ENCODE results near the gene TMEM266.

TMEM266 gene

DNA sequence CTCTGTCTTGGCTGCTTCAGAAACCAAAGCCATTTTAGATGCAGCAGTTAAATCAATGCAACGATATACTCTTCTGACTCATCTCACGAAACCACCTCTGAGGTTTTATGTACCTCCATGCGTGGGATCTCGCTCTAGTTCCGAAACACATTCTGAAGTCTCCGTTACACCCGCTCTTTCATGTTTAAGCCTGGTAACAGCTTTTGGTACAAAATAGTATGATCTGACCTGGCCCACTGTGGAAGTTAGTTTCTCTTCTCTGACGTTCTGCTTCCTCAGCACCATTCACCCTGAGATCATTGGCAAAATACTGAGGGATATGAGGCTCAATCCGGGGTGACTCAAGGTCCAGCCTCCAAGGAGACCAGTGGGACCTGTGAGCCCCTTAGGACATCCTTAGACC, 121.9 kb downstream of the TMEM266 start:
- peak in 1 of 4 experiments; percentile 31 for DNase-seq (ENCODE audit: low read depth in 4 of 4, low spot score in 1 of 4)

DNA sequence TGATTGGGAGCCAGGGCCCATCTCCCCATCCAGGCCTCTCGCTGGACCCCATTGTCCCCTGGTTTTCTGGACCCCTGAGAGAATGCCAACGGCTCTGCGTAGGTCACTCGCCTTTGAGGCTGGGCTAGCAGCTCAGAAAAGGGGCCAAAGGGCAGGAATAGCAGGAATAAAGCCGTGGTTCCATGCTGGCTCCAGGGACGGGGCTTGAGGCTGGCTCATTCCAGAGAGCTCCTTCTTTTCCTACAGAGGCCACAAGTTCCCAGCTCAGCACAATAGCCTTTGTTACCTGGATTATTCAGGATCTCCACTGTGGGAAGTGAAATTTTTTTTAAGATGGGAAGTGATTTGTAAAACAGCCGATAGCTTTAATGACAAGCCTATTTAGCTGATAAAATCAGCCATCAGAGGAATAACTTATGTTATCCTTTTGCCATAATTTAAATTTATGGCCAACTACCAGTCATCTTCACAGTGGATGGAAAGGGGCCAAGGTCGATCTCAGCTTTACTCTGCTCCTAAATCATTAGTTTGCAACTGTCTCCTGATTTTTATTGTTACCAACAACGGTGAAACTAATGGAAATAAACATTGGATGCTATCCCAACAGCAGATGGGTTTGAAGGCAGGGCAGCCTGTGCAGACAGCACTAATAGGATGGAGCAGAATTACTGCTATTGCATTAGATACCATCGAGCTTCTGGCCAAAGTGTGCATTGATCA, 124.3 kb downstream of the TMEM266 start:
- no peak for DNase-seq (ENCODE audit: low read depth in 4 of 4, low spot score in 1 of 4)

DNA sequence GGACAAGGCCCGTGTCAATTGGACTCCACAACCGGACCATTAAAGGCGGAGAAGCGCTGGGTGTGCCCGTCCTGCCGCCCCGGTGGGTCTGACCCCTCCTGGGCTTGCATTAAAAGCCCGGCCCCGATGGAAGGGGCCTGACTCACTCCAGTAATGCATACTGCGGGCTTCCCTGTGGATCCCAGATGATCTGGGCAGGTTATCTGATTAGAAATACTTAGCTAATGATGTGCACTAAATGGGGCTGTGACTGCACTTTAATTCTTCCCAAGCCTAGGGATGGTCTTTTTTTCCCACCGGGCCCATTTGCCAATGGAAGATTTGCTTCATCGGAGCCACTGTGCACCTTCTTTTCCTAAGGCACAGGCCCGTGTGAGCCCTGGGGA, 124.9 kb downstream of the TMEM266 start:
- no peak for DNase-seq (ENCODE audit: low read depth in 4 of 4, low spot score in 1 of 4)

DNA sequence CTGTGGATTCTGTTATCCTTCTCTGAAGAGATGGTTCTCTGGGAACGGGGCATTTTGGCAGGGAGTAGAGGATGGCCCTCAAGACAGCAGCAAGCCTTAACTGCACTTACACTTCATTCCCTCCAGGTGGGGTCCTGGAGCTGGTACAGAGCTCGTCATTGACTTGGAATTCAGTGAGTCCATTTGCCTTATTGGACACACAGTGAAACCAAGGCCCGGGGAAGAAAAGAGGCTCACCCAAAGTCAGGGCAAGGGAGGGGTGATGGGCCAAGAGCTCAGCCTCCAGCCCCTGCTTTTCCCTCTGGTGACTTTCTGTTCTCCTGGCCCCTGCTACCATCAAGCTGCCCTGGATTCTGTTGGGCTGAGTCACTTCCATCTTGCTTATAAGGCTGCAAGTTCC, 125.9 kb downstream of the TMEM266 start:
- DNase-seq (ENCODE audit: low read depth in 4 of 4, low spot score in 1 of 4) = no peak

DNA sequence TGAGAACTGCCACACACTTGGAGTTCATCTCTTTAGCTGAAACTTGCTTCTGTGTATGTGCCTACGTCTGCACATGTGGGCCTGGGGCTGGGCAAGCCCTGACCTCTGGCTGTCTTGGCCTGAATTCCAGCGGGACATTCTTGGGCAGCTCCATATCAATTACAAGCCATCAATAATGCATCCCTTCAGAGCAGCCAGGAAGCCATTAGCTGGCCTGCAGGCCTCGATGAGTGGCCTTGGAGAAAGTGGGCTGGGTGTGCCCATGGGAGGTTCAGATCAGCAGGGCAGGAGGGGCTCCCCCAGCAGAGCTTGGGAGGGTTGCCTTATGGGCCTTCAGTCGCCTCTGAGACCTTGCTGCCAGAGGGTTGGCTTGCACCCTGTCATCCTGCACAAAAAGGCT, 127.4 kb downstream of the TMEM266 start:
- DNase-seq (ENCODE audit: low read depth in 4 of 4, low spot score in 1 of 4) = no peak

DNA sequence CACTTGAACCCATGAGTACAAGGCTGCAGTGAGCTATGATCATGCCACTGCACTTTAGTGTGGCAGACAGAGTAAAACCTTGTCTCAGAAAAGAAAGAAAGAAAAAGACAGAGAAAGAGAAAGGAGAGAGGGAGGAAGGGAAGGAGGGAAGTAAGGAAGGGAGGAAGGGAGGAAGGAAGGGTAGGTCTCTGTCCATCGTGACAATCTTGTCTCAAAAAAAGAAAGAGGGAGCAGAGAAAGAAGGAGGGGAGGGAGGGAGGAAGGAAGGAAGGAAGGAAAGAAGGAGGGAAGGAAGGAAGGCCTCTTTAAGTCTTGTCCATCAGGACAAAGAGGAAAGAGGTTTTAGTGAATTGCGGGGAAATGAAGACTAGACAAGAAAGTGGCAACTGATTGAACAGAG, 129.3 kb downstream of the TMEM266 start:
- no peak for DNase-seq (ENCODE audit: low read depth in 4 of 4, low spot score in 1 of 4)

DNA sequence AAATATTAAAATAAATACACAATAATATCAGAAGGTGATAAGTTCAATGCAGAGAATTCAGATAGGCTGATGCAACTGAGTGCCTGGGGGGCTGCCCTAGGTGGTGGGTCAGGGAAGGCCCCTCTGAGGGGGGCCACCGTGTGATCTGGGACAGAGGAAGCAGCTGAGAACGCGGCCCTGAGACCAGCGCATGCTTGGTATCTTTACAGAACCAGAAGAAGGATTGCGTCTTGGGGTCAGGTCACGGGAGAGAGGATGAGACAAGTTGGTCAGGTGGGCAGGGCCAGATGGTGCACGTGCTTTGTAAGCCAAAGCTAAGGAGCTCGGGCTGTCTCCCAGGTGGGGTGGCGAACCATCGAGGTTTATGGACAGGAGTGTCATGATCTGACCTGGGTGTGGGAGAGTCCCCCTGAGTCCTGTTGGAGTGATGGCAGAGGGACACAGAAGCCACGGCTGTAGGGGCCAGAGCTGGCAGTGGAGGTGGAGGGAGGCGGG, 130.3 kb downstream of the TMEM266 start:
- DNase-seq (ENCODE audit: low read depth in 4 of 4, low spot score in 1 of 4) = no peak

DNA sequence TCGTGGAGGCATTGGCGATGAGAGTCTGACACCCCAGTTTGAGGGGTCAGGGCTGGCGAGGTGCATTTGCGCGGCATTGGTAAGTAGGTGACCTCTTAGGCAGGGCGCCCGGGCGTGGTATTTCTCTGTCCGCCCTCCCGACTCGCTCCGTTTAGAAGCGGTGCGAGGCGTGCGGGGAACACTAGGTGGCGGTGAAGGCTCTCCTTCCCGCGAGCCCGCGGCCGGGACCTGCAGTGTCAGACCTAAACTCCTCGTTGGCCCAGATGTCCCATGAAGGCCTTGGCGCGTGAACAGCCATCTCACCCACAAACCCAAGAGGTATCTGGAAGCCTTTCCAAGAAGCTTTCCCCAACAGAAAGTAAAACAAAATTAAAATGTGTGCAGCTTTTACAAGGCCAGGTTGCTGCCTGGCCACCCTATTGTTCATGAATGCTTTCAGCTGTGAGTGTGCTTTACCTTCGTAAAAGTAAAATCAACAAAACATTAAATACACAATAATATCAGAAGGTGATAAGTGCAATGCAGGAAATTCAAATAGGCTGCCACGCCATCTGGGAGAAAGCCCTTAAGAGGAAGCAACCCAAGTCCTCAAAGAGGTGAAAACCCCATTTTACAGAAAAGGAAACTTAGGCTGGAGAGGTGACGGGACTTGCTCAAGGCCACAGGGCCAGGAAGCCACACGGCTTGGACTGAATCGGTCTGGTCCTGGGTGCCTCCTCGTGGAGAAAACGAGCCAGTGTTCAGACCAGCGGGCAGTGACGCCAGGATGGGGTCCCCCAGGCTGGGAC, 131.2 kb downstream of the TMEM266 start:
- DNase-seq (ENCODE audit: low read depth in 4 of 4, low spot score in 1 of 4) = peak; percentile 47 to 61 (median 60)

DNA sequence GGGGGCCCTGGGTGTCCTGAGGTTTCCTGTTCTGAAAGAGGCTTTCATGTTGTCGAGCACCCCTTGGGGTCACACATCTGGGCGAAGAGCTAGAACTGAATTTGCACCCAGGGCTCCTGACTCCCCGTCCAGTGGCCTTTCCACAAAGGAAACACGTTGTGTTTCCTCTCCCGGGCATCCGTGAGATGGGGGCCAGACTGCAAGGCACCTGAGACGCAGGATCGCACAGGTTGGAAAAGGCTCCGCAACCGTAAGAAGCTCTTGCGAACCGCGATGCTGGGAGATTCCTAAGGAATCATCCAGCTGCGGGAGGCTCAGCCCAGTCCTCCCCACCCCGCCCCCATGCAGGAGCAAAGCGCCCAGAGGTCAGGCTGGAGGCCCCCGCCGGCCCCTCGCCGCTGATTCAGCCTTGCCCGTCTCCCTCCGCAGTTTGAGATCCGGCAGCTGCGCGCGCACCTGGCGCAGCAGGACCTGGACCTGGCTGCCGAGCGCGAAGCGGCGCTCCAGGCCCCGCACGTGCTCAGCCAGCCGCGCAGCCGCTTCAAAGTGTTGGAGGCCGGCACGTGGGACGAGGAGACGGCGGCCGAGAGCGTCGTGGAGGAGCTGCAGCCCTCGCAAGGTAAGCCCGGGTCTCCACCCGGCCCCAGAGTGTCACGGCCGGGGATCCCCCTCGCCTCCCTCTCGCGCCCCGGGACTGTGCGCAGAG, 131.9 kb downstream of the TMEM266 start:
- DNase-seq (ENCODE audit: low read depth in 4 of 4, low spot score in 1 of 4) = no peak

DNA sequence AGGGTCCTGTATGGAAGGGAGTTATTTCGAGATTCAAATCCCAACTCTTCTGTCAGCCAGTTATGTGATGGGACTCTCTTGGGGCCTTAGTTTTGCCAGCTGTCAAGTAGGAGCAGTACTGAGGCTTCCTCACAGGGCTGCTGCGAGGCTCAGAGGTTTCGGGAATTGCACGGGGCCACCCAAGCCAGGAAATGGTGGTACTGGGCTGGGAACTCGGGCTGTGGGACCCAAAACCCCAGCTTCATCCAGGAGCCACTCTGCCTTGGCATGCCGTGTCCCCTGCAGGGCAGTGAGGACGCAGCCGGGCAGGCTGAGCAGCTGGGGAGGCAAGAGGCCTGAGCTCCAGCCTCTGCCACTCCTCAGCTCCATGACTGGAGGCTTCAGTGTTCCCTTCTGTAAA, 132.9 kb downstream of the TMEM266 start:
- no peak for DNase-seq (ENCODE audit: low read depth in 4 of 4, low spot score in 1 of 4)

DNA sequence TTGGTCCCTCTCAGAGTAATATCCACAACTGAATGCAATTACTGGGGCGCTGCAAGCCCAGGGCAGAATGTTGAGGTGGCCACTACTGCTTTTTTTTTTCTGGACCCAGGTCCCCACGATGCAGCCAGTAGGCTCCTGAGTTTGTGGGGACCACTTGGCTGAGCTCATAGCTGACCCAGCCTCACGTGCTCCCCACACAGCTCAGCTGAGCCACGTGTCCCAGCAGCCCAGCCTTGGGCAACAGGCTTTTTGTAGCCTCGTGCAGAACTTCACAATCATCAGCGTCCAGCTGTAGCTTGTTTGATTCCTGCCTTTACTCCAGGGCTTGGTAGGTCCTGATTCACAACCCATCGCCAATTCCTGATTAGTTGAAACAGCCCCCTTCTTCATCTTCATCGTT, 134.1 kb downstream of the TMEM266 start:
- no peak for DNase-seq (ENCODE audit: low read depth in 4 of 4, low spot score in 1 of 4)

DNA sequence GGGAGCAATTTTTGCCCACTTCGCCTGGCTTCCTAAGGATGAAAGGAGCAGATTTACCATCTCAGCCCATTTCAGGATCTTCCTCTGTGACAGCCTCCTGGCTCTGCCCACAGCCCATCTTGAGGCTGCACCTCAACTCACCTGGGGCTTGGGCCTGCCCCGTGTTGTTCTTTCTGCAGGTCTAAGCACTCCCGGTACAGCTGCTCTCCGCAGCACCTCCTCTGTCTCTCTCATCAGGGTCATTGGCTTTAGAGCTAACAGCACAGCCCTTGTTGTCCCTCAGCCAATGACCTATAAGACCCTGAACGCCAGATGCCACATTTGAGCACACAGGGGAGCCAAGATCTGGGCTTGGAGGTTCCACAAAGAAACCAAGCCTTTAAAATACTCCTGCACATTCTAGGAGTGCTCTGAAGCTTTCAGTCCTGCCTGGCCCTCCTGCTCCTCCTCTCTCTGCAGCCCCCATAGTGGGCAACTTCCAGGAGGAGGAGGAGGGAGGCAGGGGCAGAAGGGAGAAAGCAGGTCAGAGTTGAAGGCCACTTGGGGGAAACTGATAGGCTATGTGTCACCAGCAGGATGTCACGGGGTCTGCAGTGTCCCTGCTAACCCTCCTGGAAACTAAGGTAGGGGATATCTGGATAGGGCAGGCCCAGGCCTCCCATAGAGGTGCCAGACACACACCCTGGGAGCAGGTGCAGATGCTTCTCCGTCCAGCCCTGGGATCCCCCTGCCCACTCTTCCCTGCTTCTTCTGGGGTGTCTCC, 135.9 kb downstream of the TMEM266 start:
- no peak for DNase-seq (ENCODE audit: low read depth in 4 of 4, low spot score in 1 of 4)

DNA sequence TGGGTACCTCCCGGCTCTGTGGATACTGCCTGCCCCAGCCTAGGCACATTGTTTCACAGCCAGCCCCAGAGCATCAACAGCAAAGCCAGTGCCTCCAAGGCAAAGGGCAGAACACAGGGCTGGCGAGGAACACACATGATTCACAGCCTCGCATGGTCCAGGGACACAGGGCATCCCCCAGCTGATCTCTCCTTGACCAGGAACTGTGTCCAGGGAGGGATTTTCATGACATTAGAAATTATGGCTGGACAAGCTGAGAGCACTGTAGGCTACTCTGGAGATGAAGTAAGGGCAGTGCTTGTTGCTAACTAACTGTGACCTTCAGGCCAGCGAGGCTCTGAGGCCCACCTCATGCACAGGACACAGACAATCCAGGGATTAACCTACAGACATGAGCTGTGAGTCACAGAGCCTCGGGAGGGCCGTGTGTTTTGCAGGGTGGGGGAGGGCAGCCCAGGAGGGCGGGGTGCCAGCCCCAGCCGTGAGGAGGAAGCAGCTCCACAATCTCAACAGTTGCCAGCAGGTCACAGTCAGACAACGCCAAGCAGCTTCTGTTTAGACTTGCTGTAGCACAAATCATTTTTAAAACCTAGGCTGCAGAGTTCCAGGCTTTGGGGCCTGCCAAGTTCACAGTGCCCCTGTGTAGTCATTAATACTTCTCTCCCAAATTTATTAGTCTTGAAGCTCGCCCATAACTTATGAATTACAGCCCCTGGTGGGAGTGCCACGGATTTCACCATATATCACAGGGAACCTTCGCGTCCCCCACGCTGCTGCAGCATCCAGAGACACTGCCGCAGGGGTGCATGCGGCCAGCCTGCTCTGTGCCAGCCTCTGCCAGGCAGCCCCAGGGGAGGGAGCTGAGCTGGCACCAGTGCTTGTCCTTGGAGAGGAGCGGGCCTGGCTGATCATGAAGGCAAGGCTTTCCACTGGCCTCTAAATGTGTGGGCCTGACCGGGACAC, 136.8 kb downstream of the TMEM266 start:
- no peak for DNase-seq (ENCODE audit: low read depth in 4 of 4, low spot score in 1 of 4)

DNA sequence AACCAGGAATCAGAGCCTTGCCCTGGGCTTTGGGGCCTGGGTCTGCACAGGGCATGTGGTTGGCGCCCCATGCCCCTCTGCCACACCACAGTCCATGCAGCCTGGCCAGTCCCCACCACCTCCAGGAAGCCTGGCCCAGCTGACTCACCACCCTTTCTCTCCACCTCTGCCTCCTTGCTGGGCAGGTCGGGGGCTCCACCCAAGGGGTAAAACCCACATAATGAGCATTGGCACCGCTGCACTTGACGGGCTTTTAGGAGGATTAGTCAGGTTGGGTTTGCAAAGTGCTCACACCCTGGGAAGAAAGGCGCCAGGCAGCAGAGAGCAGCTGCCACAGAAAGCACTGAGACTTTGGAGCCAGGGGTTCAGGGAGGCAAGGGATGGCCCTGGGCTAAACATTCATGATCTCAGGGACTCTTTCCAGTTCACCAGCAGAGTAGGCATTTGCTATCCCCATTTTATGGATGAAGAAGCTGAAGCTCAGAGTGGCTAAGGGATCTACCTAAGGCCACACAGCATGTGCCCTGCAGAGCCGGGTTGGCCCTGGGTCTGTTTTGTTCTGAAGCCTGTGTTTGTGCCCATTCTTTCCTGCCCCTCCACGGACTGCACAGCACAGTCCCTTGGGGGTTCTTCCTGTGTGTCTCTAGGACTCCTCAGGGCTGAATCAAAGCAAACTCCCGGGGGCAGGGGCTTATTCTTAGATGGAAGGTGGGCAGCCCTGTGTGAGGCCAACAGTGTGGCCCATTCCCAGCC, 138.1 kb downstream of the TMEM266 start:
- no peak for DNase-seq (ENCODE audit: low read depth in 4 of 4, low spot score in 1 of 4)

DNA sequence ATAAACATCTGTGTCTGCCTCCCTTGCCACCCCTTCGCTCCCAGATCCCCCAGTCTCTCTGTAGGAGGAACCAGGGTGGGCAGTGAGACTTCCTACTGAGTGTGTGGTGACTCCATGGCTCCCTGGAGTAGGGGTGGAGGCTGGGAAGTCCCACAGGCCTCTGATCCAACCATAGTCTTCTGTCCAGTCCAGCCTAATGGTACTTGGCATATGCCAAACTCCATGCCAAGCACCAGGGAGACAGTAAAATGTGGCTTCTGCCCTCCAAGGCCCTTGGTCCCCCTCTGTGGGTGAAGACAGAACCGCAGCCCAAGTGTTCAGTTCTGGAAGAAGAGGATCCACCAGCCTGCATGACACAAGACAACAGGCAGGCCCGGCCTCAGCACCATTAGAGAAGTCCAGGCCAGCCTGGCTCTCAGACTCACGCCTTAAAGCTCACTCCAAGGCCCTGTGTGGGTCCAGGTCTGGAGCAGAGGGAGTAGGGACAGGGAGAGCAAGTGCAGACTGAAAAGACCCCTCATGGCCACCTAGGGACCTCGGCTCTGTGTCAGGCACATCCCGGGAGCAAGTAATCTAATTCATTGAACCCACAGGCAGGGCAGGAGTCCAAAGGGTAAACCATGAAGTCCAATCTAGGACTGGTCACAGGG, 138.8 kb downstream of the TMEM266 start:
- DNase-seq (ENCODE audit: low read depth in 4 of 4, low spot score in 1 of 4) = no peak

DNA sequence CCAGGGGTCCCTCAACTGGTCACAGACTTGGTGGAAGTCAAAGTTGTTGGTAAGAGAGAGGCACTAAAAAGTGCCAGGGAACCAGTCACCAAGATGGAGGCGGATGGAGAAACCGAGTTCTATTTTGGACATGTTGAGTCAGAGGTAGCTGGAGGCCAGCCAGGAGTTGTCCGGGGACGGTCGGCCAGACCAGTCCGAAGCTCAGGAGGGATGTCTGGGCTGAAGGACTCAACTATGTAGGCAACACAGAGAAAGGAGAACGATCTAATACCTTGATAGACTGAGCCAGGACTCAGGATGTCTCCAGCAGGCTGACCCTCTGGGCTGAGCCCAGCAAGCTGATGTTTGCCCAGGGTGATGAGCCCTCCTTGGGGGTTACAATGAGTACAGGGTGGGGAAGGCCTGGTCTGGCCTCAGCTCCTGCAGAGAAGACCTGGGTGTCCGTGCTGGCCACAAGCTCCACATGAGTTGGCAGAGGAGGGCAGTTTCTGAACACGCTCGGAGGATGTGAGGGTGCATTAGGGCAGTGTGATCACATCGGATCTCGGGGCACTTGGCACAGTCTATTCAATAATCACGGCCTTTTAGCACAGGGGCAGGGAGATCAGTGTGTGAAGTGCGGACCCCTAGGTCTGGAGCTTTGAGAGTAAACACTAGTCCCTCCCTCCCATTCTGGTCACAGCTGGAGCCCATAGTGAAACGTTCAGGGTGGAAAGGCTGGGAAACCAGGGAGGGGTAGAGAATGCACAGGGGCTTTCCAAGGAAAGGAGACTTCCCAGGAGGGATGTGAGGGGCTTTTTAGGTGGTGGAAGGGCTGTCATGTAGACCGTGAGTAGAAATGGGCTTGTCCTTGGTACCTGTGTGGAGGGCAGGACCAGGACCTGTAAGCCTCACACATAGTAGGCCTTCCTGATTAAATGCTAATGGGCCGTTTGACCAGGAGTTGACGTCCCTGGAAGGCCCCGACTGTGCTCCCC, 139.6 kb downstream of the TMEM266 start:
- DNase-seq (ENCODE audit: low read depth in 4 of 4, low spot score in 1 of 4) = no peak

DNA sequence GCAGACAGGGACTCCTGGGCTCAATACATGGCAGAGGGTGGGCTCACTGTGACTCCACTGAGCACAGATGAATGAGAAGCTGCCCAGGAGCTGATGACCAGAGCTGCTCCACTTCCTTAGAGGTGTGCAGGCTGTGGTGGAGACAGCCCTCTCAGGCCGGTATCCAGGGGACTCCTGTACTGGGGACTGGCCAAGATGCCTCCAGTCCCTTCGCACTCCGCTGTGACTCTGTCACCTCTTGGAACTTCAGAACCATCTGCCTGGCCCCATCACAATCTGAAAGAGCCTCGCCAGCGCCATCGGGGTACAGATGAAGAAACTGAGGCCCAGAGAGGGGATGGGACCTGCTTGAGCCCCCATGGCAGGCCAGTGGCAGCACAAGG, 140.3 kb downstream of the TMEM266 start:
- DNase-seq (ENCODE audit: low read depth in 4 of 4, low spot score in 1 of 4) = no peak

DNA sequence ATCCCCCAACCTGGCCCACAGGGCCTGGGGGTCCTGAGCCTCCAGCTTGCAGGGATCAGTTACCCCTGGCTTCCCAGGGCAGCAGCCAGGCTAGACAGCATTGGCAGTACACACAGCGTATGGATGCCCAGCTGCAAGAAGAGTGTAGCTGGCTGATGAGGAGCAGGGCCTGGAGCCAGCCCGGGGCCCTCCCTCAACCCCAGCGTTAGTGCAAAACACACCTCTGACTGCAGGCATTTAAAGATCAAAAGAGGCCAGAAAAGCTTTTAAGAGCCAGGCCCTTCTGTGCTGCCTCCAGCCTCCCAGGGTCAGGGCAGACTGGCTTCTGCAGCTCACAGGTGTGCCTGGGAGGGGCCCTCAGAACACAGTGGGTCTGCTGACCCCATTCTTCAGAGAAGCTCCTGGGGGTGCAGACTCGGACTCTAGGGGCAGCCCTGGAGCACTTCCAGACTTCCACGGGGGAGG, 140.9 kb downstream of the TMEM266 start:
- no peak for DNase-seq (ENCODE audit: low read depth in 4 of 4, low spot score in 1 of 4)

All from stimulated activated CD4-positive, alpha-beta T cell treated with anti-CD3 and anti-CD28 coated beads, Interleukin-1b, Interleukin-23, amount 100 ng/mL, for 24 hours (primary cell).